ENCODE results near the gene NES. TPM values are rescaled to one million over a fixed set of nuclear protein-coding genes. Genes with fewer than 3 reads are reported as not detected.

Gene NES
- total RNA-seq, 1 experiment from 2014 or later: 168 TPM

GRCh38 chr1:156666862-156667609 is 10.2 kb downstream of the NES start:
- H2BK120ac ChIP-seq (ENCODE audit: low read depth, low read length, poor library complexity, severe bottlenecking): no peak overlapping the region
- H3T11ph ChIP-seq (ENCODE audit: low read length): no peak overlapping the region
- H2BK15ac ChIP-seq (ENCODE audit: low read depth, low read length): no peak overlapping the region
- Mint-ChIP-seq H3K9me3 (peaks cover 0 to 2% of the 10 kb centered on the region in 2 experiments; a peak in 3 of 5 replicates), H3K27ac (peak overlapping the region; percentile 83 to 96 (median 90); a peak in 5 of 7 replicates), H3K27me3 (ENCODE audit: low read depth) (peaks cover 5% of the 10 kb centered on the region), H3K4me3 (peak overlapping the region in 1 of 2 experiments; percentile 30; a peak in 1 of 5 replicates), H3K4me1 (peaks cover 87 to 94% of the 10 kb centered on the region in 2 experiments), H3K36me3 (ENCODE audit: insufficient read depth in 1 of 3, low read depth in 3 of 3) (peaks cover 11 to 12% (median 12%) of the 10 kb centered on the region in 3 experiments)
- H3K18ac ChIP-seq (ENCODE audit: insufficient read length, low read depth, low read length): peak overlapping the region; percentile 5
- no peak overlapping the region for H3K56ac ChIP-seq (ENCODE audit: insufficient read length, low read depth, low read length)
- H3K4ac ChIP-seq (ENCODE audit: low read depth, low read length): no peak overlapping the region
- H2BK20ac ChIP-seq (ENCODE audit: low read depth, low read length, poor library complexity, severe bottlenecking): no peak overlapping the region
- no peak for TF ChIP-seq CTCF (conservative IDR thresholded peaks at IDR 0.05)
- no peak overlapping the region for H4K8ac ChIP-seq (replicated peaks; ENCODE audit: insufficient read length, low read depth, low read length)
- no peak overlapping the region for H2BK12ac ChIP-seq (ENCODE audit: insufficient read length, low read depth, low read length)
- H3K79me2 ChIP-seq (ENCODE audit: insufficient read depth, low read length): no peaks in the 10 kb centered on the region
- no peak overlapping the region for H2AK5ac ChIP-seq (ENCODE audit: insufficient read length, low read length)
- no peak for DNase-seq
- no CpG with 5 or more reads among the region's 9 CpGs for WGBS (ENCODE audit: extremely low coverage, insufficient read length, low lambda C conversion rate)
- H4K91ac ChIP-seq (ENCODE audit: insufficient read length, low read depth, low read length): no peak overlapping the region
- no peak overlapping the region for H4K5ac ChIP-seq (ENCODE audit: insufficient read length, low read depth, low read length)
- H3K27ac ChIP-seq (ENCODE audit: insufficient read length, low read depth, low read length): no peak overlapping the region
- no peaks in the 10 kb centered on the region for H3K27me3 ChIP-seq (ENCODE audit: insufficient read depth, low read length)
- no peak overlapping the region for H2BK5ac ChIP-seq (ENCODE audit: insufficient read length, low read length)
- H4K20me1 ChIP-seq (ENCODE audit: control insufficient read depth, insufficient read depth, insufficient read length): no peaks in the 10 kb centered on the region
- H2AFZ ChIP-seq (ENCODE audit: low read length): no peak overlapping the region
- no peaks in the 10 kb centered on the region for H3K9me3 ChIP-seq (ENCODE audit: control insufficient read depth, low read depth, low read length)
- no peaks in the 10 kb centered on the region for H3K79me1 ChIP-seq (ENCODE audit: insufficient read depth, low read depth, low read length, poor library complexity, severe bottlenecking)
- H3K4me1 ChIP-seq (ENCODE audit: insufficient read depth, low read length): peaks cover 24% of the 10 kb centered on the region; the same call in 1 of the 2 replicates
- no peaks in the 10 kb centered on the region for H3K23me2 ChIP-seq (ENCODE audit: insufficient read length, low read depth, low read length, poor library complexity, severe bottlenecking)
- H3K9ac ChIP-seq (ENCODE audit: extremely low read depth, insufficient read length, low read length): no peak overlapping the region
- no peak overlapping the region for H3K14ac ChIP-seq (ENCODE audit: insufficient read depth, low read length)
- H3K4me2 ChIP-seq (ENCODE audit: insufficient read depth, insufficient read length, low read length): no peak overlapping the region
- H3K23ac ChIP-seq (ENCODE audit: insufficient read length, low read depth, low read length): no peak overlapping the region

All from H9 (cell line).